ENCODE data around the gene CCDC186. TPM values are rescaled to one million over a fixed set of nuclear protein-coding genes. Genes with fewer than 3 reads are reported as not detected.

The CCDC186 gene
- total RNA-seq, 1 experiment from 2014 or later, result 17.1 TPM

DNA sequence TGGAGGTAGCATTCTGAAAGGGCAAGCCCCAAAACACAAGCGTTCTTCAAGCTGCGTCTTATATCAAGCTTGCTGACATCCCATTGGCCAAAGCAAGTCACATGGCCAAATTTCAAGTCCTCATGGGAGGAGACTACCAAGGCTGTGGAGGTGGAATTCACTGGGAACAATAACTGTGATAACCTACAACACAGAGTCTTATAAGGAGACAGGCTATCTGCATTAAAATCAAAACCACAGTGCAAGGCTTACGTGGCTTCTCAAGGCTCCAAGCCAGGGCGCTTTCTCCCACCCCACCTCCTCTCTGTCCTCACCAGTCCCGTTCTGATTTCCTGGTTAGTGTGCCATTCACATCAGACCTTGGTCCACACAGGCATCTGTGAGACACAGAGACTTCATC is 91.0 kb downstream of the CCDC186 start:
- Histone ChIP-seq H3K79me2 (ENCODE audit: insufficient read depth, low read length) (no peaks in the 10 kb centered on the region), H3K9me3 (ENCODE audit: control insufficient read depth in 1 of 2, insufficient read depth in 1 of 2, low read depth in 1 of 2, low read length in 2 of 2) (no peaks in the 10 kb centered on the region), H3K9me2 (ENCODE audit: insufficient read depth) (no peaks in the 10 kb centered on the region), H3K9ac (ENCODE audit: low read length) (no peak overlapping the region), H3K27ac (ENCODE audit: low read depth, low read length) (no peak overlapping the region), H2AFZ (ENCODE audit: low read depth, low read length, poor library complexity, severe bottlenecking) (peak overlapping the region; percentile 62), H3K4me3 (replicated peaks in 1 of 2; ENCODE audit: low read depth in 1 of 2, low read length in 2 of 2) (no peak overlapping the region), H3K27me3 (ENCODE audit: insufficient read depth, low read length) (no peaks in the 10 kb centered on the region), H3K36me3 (ENCODE audit: control insufficient read depth in 1 of 2, insufficient read depth in 2 of 2, low read length in 2 of 2) (no peaks in the 10 kb centered on the region), H3K4me1 (ENCODE audit: control insufficient read depth in 1 of 2, insufficient read depth in 2 of 2, low read length in 2 of 2) (no peaks in the 10 kb centered on the region), H4K20me1 (ENCODE audit: insufficient read depth) (no peaks in the 10 kb centered on the region), H3K4me2 (ENCODE audit: low read length) (no peak overlapping the region)
- TF ChIP-seq POLR2AphosphoS5 (IDR thresholded peaks at IDR 0.05; ENCODE audit: low read depth, low read length) (no peak), YY1 (IDR thresholded peaks at IDR 0.05; ENCODE audit: extremely low read depth, insufficient replicate concordance, low read depth, low read length) (no peak), EZH2phosphoT487 (IDR thresholded peaks at IDR 0.05; ENCODE audit: borderline replicate concordance) (no peak), EGR1 (IDR thresholded peaks at IDR 0.05; ENCODE audit: low read depth) (no peak)
- TF ChIP-seq, protein P1, sequence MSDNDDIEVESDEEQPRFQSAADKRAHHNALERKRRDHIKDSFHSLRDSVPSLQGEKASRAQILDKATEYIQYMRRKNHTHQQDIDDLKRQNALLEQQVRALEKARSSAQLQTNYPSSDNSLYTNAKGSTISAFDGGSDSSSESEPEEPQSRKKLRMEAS (IDR thresholded peaks at IDR 0.05), result no peak
- RAD21 ChIA-PET (ENCODE audit: low non-redundant PET in 1 of 2, low total read pairs in 2 of 2, uncharacterized antibody in 2 of 2, unreplicated experiment in 2 of 2), result no interaction called here
- ATAC-seq (peak; percentile 38), DNase-seq (ENCODE audit: low read depth, low spot score) (no peak)
- CTCF ChIA-PET, result no interaction called here
- intact Hi-C loops (cut with micrococcal nuclease), result no loop called here
- POLR2A ChIA-PET, result no interaction called here
- BruUV-seq (replicated peaks), result no TSS peak

DNA sequence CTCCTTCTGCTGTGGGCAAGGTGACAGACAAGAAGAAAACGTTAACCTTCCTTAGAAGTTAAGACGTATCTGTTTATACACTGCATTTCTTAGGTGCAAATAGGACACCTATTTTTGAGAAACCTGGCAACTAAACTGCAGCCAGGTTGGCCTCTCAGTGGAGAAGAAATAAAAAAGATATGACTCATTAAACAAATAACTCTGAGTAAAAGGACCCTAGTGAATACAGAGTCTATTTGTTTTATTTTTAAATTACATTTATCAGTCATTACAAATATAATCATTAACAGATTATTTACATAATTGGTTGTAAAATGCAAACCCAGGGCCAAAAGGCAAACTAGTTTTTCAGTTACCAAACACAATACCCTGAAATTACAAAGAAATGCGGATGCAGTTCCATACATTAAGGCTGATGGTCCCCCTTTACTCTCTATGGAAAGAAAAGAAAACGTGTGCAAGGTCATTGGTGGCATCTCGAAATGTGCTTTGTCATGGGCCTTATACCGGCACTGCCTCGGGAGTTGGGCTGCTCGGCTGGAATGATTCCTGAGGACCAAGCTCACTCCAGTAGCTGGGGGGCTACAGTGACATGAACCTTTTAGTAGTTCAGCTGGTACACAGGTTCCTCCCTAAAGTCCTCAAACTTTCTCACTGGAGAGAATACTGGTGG is 92.0 kb downstream of the CCDC186 start:
- ATAC-seq (no peak), DNase-seq (ENCODE audit: low read depth, low spot score) (no peak)
- Histone ChIP-seq H3K36me3 (ENCODE audit: control insufficient read depth in 1 of 2, insufficient read depth in 2 of 2, low read length in 2 of 2) (no peaks in the 10 kb centered on the region), H2AFZ (ENCODE audit: low read depth, low read length, poor library complexity, severe bottlenecking) (peak overlapping the region; percentile 62), H3K9ac (ENCODE audit: low read length) (no peak overlapping the region), H3K4me3 (replicated peaks in 1 of 2; ENCODE audit: low read depth in 1 of 2, low read length in 2 of 2) (no peak overlapping the region), H3K4me2 (ENCODE audit: low read length) (no peak overlapping the region), H3K9me2 (ENCODE audit: insufficient read depth) (no peaks in the 10 kb centered on the region), H3K27ac (ENCODE audit: low read depth, low read length) (no peak overlapping the region), H3K9me3 (ENCODE audit: control insufficient read depth in 1 of 2, insufficient read depth in 1 of 2, low read depth in 1 of 2, low read length in 2 of 2) (no peaks in the 10 kb centered on the region), H3K27me3 (ENCODE audit: insufficient read depth, low read length) (no peaks in the 10 kb centered on the region), H4K20me1 (ENCODE audit: insufficient read depth) (no peaks in the 10 kb centered on the region), H3K79me2 (ENCODE audit: insufficient read depth, low read length) (no peaks in the 10 kb centered on the region), H3K4me1 (ENCODE audit: control insufficient read depth in 1 of 2, insufficient read depth in 2 of 2, low read length in 2 of 2) (no peaks in the 10 kb centered on the region)
- ChIA-PET RAD21 (ENCODE audit: low non-redundant PET in 1 of 2, low total read pairs in 2 of 2, uncharacterized antibody in 2 of 2, unreplicated experiment in 2 of 2) (no interaction called here), CTCF (interaction anchor here (0.6 to 1.6 kb wide), 2 partner anchors 13 to 1224 kb away, joined by 3 to 4 read pairs; no protein-coding TSS in a partner anchor), POLR2A (interaction anchor here (1.0 kb wide), 1 partner anchor 13 kb away, joined by 4 read pairs; no protein-coding TSS in a partner anchor)
- intact Hi-C loops (cut with micrococcal nuclease), result no loop called here
- TF ChIP-seq CBX3 (IDR thresholded peaks at IDR 0.05; ENCODE audit: low read depth) (no peak), FOSL1 (IDR thresholded peaks at IDR 0.05; ENCODE audit: low read depth) (no peak), EZH2 (IDR thresholded peaks at IDR 0.05) (no peak), ELF1 (IDR thresholded peaks at IDR 0.05; ENCODE audit: borderline replicate concordance, low read depth) (no peak), YY1 (IDR thresholded peaks at IDR 0.05; ENCODE audit: extremely low read depth, insufficient replicate concordance, low read depth, low read length) (no peak)
- no TSS peak for BruUV-seq (replicated peaks)
